Parathyroid adenoma (tissue), 2 donors: Measurements from ENCODE around the gene BTBD10.

Experiments used
- H2AFZ ChIP-seq: fragments of 300-600 bp; sonication (generic); one replicate; pipeline ENCODE4 v1.7.0; 2017; ENCODE audit warnings: antibody characterized with exemption, mild to moderate bottlenecking
- H3K27ac ChIP-seq: fragments of 300-600 bp; sonication (generic); one replicate; pipeline ENCODE4 v1.7.0; 2017
- H3K27me3 ChIP-seq: fragments of 300-600 bp; sonication (generic); one replicate; pipeline ENCODE4 v1.7.0; 2017; ENCODE audit warnings: low read length; ENCODE audit not compliant: control insufficient read depth, insufficient read depth
- H3K36me3 ChIP-seq: fragments of 300-600 bp; sonication (generic); one replicate; pipeline ENCODE4 v1.7.0; 2017; ENCODE audit warnings: low read length; ENCODE audit not compliant: control insufficient read depth, insufficient read depth
- H3K4me1 ChIP-seq: fragments of 300-600 bp; sonication (generic); one replicate; pipeline ENCODE4 v1.7.0; 2017; ENCODE audit warnings: control low read depth
- H3K4me2 ChIP-seq: fragments of 300-600 bp; sonication (generic); one replicate; pipeline ENCODE4 v1.7.0; 2017; ENCODE audit warnings: low read length
- H3K4me3 ChIP-seq: fragments of 300-600 bp; sonication (generic); one replicate; pipeline ENCODE4 v1.7.0; 2017; ENCODE audit warnings: low read depth, low read length
- H3K79me2 ChIP-seq: fragments of 300-600 bp; sonication (generic); one replicate; pipeline ENCODE4 v1.7.0; 2017; ENCODE audit warnings: control low read depth
- H3K9ac ChIP-seq: fragments of 300-600 bp; sonication (generic); one replicate; pipeline ENCODE4 v1.7.0; 2017; ENCODE audit warnings: mild to moderate bottlenecking
- H3K9me3 ChIP-seq: fragments of 300-600 bp; sonication (generic); one replicate; pipeline ENCODE4 v1.7.0; 2017; ENCODE audit warnings: low read length; ENCODE audit not compliant: control insufficient read depth
- TF ChIP-seq, protein P1 (sequence below): fragments of 300-600 bp; sonication (generic); IDR thresholded peaks from one replicate; pipeline ENCODE4 v1.7.0; 2017; ENCODE audit warnings: antibody characterized with exemption, mild to moderate bottlenecking
- donor health status: primary hyperparathyroidism.

Gene BTBD10

DNA sequence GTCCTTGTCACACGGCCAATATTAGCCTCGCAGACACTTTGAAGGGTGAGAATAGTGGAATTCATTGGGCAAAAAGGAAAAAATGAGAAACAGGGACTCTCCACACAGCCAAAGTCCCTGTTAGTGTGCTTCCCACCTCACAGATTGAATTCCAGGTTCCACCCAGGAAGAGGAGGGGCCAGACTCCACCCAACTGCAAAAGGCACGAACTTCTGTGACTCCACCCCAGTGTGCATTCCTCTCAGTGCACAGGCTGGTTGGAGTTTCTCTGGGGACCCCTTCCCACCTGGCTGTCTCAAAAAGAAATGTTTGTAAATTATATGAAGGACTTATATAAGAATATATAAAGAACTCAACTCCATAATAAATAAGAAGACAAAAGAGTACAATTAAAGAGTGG, 12.1 kb upstream of the BTBD10 start:
- Histone ChIP-seq H3K27ac (no peak overlapping the region), H3K9ac (no peak overlapping the region), H3K36me3 (no peaks in the 10 kb centered on the region), H2AFZ (no peak overlapping the region), H3K4me3 (no peak overlapping the region), H3K4me2 (no peak overlapping the region), H3K9me3 (no peaks in the 10 kb centered on the region), H3K4me1 (no peaks in the 10 kb centered on the region), H3K27me3 (no peaks in the 10 kb centered on the region), H3K79me2 (no peaks in the 10 kb centered on the region)
- TF ChIP-seq, protein P1, sequence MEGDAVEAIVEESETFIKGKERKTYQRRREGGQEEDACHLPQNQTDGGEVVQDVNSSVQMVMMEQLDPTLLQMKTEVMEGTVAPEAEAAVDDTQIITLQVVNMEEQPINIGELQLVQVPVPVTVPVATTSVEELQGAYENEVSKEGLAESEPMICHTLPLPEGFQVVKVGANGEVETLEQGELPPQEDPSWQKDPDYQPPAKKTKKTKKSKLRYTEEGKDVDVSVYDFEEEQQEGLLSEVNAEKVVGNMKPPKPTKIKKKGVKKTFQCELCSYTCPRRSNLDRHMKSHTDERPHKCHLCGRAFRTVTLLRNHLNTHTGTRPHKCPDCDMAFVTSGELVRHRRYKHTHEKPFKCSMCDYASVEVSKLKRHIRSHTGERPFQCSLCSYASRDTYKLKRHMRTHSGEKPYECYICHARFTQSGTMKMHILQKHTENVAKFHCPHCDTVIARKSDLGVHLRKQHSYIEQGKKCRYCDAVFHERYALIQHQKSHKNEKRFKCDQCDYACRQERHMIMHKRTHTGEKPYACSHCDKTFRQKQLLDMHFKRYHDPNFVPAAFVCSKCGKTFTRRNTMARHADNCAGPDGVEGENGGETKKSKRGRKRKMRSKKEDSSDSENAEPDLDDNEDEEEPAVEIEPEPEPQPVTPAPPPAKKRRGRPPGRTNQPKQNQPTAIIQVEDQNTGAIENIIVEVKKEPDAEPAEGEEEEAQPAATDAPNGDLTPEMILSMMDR = no peak

DNA sequence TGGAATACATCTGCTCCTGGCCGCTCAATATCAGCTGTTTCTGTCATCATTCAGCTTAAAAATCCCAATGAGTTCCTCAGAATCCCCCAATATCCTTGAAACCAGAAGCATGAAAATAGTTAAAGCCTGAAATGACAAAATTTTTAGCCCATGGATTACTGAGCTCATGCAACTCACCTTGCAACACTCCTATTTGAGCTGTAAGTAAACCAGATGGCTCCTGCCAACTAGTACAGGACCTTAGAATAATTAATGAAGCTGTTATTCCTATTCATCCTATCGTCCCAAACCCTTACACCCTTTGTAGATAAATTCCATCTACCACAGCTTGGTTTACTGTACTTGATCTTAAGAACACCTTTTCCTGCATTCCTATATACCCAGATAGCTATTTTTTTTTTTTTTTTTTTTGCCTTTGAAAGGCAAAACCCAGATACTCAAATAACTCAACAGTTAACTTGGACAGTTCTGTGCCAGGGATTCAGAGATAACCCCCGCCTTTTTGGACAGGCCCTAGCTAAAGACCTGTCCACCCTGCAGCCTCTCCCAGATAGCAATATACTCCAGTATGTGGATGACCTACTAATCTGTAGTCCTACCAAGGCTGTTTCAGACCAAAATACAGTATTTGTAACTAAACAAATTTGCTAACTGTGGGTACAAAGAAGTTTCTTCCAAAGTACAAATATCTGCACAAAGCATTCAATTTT, 10.1 kb upstream of the BTBD10 start:
- TF ChIP-seq, protein P1 = no peak

DNA sequence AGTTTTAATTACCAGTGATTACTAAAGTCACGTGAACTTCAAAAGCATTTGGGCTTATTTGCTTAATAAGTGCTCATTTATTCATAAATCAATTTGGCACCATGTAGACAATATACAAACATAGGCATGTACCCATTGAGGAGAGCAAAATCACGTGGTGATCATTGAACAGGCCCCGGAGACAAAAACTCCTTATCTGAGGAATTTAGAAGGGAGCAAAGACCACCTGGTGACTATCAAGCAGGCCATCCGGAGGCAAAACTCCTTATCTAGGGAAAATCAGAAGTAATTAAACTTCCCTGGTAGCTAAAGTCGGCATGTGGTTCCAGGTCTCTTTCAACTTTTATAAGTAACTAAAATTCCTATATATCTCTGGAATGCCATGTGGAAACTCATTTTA, 5.7 kb upstream of the BTBD10 start:
- TF ChIP-seq, protein P1 = no peak
- no peaks in the 10 kb centered on the region for H3K36me3 ChIP-seq
- H3K9me3 ChIP-seq = no peaks in the 10 kb centered on the region
- peaks cover 2% of the 10 kb centered on the region for H3K79me2 ChIP-seq
- H3K4me1 ChIP-seq = no peaks in the 10 kb centered on the region
- H3K9ac ChIP-seq = no peak overlapping the region
- no peak overlapping the region for H2AFZ ChIP-seq
- no peak overlapping the region for H3K4me2 ChIP-seq
- H3K27me3 ChIP-seq = no peaks in the 10 kb centered on the region
- no peak overlapping the region for H3K4me3 ChIP-seq
- H3K27ac ChIP-seq = no peak overlapping the region

More for the DNA sequence above, 10.1 kb upstream of the BTBD10 start:
- Histone ChIP-seq H3K27ac (no peak overlapping the region), H2AFZ (no peak overlapping the region), H3K4me3 (no peak overlapping the region), H3K36me3 (no peaks in the 10 kb centered on the region), H3K27me3 (no peaks in the 10 kb centered on the region), H3K4me2 (no peak overlapping the region), H3K9ac (no peak overlapping the region), H3K9me3 (no peaks in the 10 kb centered on the region), H3K79me2 (no peaks in the 10 kb centered on the region), H3K4me1 (no peaks in the 10 kb centered on the region)

DNA sequence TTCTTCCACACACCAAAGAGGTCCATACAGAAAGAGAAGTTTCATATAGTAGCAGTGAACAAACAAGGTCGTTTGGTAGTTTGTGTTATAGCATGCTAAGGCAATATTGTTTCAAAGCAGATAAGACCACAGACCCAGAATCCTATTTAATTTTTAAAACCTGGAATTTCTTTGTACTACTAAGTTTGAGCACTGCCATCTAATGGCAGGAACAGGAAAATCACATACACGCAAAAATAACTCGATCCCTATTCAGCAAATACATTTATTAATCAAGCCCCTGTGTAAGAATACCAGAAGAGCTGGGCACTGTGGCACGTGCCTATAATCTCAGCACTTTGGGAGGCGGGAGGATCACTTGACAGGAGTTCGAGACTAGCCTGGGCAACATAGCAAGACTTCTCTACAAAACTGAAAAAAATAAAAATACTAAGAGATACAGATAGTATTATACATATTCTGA, 2.9 kb upstream of the BTBD10 start:
- Histone ChIP-seq H3K79me2 (peaks cover 6% of the 10 kb centered on the region), H3K4me1 (no peaks in the 10 kb centered on the region), H3K4me2 (no peak overlapping the region), H3K4me3 (no peak overlapping the region), H3K27me3 (no peaks in the 10 kb centered on the region), H3K9ac (no peak overlapping the region), H2AFZ (no peak overlapping the region), H3K36me3 (no peaks in the 10 kb centered on the region), H3K9me3 (no peaks in the 10 kb centered on the region), H3K27ac (no peak overlapping the region)
- TF ChIP-seq, protein P1 = peak; percentile 47

DNA sequence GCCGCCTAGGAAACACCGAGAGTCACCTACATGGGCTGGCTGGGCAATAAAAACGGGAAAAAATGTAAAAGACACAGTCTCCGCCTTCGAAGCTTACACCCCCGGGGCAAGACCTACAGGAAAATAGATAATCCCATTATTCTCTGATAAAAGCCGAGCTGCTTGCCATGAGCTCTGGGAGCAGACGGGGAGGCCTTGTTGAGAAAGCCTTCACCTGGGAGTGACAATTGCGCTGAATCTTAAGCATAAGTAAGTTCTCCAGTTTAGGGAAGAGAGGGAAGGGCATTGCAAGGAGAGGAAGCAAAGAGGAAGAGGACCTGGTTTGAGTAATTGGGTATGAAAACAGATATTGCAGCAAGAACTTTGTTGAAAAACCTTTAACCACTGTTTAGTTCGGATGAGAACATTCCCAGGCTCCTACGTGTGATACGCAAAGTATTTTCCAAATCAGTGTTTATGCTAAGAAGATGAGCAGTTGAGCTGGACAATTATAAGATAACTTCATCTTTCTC, 813 bp upstream of the BTBD10 start:
- Histone ChIP-seq H3K27me3 (no peaks in the 10 kb centered on the region), H3K9me3 (no peaks in the 10 kb centered on the region), H3K79me2 (peaks cover 11% of the 10 kb centered on the region), H3K27ac (peak overlapping the region; percentile 79), H3K4me2 (peak overlapping the region; percentile 42), H3K36me3 (no peaks in the 10 kb centered on the region), H3K9ac (no peak overlapping the region), H3K4me3 (peak overlapping the region; percentile 57), H3K4me1 (no peaks in the 10 kb centered on the region), H2AFZ (peak overlapping the region; percentile 89)
- TF ChIP-seq, protein P1 = no peak
